ENCODE results near the gene NR3C2.
"Not testable (repeated sequence)": the region's sequence is repeated elsewhere in the genome, so short reads cannot be mapped to it uniquely, and the experiment has no call there.

NR3C2 gene

DNA sequence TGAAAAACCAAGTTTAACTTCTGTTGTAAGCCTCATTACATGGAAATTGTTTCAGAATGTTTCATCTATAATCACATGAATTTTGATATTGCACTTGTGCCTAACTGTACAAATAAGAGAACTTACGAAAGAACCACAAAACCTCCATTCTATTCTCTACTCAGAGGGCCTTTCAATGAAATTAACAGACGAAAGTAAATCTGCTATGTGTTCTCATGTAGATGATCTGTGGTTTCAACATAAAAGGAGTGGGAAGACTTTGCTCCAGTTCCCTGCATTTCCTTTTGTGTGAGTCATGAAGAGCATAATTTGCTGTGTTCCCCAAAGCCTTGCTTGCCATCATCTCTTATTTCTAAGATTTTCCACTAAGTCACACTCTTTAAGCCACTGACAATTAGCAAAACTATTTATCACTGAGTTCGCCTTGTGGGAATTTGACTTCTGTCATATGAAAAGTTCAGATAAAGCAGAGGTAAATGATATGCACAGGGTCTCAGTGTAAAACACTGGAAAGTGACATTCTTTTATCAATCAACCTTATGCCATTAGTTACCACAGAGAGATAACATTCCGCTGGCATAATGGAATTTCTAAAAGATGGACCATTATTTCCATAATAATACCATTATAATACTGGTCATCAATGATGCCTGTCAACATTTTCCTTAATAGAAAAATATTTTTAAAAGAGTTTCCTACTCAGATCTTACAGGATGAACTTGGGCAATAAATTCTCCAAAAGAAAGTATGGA is 329.8 kb downstream of the NR3C2 start:
- DNase-seq (ENCODE audit: low read depth, low spot score): no peak

DNA sequence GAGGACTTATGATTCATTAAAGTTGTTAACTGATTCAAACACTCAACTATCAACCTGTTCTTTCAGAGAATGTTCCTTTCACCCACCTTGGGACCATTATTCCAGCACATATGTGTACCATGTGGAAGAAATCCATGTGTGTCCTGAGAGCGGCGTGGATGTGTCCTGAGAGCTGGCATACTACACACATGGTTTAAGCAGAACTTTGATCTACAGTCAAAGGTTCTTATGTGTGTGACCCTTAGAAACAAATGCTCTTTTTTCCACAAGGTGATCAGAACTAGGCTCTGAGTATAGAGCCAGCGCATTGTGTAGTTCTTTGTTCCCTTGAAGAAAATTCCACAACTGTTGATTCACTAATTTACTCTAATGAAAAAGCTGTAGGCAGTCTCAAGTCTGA is 332.0 kb downstream of the NR3C2 start:
- DNase-seq (ENCODE audit: low read depth, low spot score): no peak

DNA sequence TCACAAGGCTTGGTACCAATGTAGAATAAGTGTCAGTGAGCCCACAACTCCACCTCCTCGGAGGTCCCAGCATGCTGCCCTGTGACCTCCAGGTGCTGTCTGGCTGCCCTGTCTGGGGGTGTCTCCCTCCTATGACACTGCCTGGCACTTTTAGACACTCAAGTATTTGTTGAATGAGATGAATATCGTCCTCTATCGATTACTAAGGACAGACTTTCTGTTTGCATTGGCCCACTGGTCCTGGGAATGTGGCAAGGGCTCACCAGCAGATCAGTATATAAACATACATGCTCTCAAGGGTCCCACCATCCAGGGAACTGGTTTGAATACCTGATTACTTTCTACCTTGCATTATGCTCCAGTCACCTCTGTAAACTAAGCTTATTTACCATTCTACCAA is 333.0 kb downstream of the NR3C2 start:
- no peak for DNase-seq (ENCODE audit: low read depth, low spot score)

DNA sequence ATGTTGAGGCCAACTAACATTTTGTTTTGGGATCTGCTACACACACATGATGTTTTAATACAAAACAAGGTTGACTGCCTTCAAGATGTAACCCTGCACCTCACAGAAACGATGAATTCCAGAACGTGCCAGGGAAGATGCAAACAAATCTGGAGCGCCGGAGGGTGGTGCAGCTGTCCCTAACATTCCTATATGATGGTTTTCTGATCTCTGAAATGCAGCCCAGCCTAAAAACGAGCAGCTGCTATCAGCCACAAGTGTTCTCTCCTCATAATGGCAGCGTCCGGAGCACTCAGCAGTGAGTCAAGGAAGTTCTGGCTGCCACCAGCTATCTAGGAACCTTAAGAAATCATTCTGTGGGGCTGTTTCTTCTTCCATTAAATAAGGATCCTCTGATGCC is 333.4 kb downstream of the NR3C2 start:
- no peak for DNase-seq (ENCODE audit: low read depth, low spot score)

DNA sequence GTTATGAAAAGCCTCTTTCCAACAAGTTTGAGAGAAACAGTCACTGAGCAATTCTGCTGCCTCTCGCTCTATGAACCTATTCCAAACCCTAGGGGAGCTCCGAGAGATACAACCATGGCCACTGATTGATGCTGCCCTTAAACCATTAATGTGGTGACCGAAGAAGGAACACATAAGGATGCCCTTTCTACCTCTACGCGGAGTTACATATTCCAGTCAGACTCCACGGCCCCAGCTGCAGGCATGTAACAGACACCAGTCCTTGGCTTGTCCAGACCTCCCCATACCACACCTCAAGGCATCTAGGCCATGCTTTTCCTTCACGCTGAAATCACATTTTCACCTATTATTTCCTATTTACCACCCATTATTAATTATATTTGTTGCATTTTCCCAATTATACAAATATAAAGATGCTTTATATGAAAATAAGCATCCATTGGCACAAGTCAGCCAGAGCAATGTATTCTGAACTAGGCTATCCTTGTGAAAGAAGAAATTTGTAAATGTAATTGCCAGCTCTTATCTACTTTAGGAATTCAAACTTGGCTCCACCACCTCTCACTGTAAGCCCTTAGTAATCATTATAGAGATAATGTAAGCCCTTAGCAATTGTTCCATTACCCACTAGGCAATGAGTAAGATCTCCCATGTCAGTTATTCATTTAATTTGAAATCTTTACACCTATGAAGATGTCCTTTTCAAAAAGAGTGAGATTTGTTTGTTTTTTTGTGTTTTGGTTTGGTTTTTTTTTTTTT is 338.4 kb downstream of the NR3C2 start:
- no peak for DNase-seq (ENCODE audit: low read depth, low spot score)

DNA sequence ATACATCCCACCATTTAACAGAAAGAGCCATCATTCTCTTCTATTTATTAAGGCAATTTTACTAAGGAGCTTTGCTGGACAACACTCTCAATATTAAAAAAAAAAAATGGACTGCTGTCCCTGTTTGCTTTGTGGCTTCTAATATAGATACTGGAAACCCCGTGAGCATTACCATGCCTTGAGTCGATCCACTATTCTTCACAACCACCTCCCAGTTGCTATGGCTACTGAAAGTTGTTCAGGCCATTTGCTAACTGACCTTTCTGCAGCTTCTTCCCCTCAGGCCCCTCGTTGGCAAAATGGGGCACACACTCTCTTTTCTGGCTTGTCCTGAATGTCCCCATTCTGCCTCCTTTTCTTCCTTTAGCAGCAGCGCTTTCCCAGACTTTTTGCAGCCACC is 340.4 kb downstream of the NR3C2 start:
- no peak for DNase-seq (ENCODE audit: low read depth, low spot score)

DNA sequence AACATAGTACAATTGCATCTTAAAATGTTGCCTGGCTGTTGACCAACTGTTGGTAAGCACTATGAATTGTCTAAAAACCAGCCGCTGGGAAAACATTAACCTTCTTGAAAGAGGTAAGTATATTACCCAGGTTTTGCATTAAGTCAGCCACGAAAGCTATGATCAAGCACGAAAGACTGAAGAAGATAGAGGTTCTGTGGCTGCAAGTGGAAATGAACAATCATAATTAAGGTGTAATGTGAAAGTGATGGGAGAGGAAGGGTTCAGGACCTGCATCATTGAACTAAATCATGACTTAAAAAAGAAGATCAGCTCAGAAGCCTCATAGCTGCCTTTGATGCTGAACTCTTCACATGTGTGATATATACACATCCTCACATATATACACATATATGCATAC is 341.0 kb downstream of the NR3C2 start:
- no peak for DNase-seq (ENCODE audit: low read depth, low spot score)

DNA sequence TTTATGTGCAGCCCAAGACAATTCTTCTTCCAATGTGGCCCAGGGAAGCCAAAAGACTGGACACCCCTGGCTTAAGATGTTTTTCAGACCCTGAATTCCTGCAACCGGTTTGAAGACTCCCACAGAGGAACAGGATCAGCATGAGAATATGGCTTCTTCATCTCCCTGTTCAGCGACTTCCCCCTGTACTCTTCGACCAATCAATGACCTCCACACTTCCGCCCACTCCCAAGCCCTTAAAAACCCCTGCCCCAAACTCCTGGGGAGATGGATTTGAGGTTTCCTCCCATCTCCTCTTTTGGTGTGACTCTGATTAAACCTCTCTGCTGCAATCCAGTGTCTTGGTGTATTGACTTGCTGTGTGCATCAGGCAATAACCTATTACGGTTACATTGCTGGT is 344.4 kb downstream of the NR3C2 start:
- no peak for DNase-seq (ENCODE audit: low read depth, low spot score)

DNA sequence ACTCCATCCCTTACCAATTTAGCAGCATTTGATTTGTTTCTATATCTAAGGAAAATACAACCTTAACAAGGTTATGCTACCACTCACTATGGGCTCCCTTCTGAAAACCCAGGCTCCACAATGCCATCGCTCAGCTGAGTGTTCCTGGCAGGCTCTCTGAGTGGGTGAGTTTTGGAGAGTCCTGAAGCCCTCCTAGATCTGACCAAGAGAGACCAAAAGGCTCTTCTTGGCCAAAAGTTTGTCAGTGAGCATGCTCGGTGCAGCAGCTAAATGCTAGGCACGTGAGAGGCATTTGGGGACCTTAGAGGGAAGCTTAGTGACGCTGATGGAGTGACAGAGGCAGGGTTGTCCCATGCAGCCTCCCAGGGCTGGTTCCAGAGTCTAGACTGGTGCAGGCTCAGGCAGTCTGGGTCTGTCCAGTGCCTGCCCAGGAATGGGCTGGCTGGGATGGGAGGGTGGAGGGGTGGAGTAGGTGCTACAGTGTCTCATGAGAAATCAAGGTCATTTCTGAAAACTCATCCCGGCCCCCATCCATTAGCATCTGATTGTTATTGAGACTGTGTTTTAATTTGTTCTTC is 346.8 kb downstream of the NR3C2 start:
- no peak for DNase-seq (ENCODE audit: low read depth, low spot score)

DNA sequence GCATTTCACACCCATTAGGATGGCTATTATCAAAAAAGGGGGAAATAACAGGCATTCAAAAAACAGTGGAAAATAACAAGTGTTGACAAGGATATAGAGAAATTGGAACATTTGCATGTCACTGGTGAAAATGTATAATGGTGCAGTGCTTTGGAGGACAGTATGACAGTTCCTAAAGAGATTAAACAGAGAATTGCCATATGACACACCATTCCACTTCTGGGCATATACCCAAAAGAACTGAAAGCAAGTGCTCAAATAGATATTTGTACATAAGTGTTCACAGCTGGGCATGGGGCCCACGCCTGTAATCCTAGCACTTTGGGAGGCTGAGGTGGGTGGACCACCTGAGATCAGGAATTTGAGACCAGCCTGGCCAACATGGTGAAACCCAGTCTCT is 348.1 kb downstream of the NR3C2 start:
- no peak for DNase-seq (ENCODE audit: low read depth, low spot score)

DNA sequence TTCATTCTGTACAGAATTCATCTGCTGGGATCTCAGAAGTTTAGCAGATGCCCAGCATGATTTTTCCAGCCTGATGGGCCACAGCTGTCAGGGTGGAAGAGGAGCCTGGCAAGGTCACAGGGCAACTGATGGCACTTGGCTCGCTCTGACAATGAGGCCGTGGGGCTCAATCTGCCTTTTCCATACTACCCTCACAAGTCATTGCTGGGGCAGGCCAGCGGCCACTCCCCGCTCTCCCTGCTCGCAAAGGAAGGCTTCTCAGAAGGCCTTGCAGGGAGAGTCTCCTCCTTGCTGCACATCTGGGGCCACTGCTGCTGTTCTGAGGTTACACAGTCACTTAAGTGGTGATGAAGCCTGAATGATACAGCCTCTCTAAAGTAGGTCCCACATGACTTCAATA is 349.1 kb downstream of the NR3C2 start:
- DNase-seq (ENCODE audit: low read depth, low spot score): no peak

DNA sequence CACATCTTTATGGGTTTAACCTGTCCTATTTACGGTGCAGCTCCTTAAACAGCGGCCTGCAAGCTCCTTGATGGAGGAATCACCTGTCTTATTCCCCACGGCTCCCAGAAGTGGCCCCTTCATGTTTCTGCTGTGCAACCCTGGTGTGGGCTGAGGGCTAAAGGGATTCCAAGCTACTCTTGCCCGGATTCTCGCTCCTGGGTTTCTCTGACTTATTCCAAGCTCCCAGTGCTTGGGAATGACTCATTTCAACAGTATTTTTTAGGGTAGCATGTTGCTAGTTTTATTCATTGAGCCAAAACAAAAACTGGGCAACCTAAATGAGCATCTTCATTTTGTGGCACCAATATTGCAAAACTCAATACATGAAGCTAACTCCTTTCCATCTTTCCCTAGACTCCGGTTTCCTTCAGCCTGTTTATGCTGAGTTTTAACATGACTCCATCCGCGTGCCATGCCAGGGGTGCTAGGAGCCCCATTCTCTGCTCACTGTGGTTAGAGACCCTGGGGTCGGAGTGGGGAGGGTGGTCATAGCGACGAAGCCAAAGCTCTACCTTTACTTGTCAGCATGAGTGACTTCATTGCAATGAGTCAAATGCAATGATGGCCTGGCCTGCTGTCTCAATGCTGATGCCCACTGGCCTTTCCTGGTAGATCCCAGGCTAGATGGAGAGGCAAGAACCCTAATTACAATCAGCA is 349.7 kb downstream of the NR3C2 start:
- no peak for DNase-seq (ENCODE audit: low read depth, low spot score)

DNA sequence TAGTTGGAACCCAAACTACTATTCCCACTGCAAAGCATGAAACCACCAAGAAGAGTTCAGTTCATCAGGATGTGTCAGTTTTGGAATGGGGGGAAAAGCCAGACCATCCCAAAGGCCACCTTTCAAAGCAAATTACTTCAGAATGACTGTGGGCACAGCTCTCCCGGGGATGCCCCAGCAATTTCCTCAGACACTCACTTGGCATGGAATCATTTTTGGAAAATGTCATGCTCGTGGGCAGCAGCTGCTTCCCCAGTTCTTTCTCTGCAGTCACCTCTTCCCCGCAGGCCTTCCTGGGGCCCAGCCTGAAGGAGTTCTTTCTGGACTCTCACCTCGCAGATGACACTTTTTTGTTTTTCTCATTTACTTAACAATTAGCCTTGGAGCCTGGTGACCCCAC is 350.3 kb downstream of the NR3C2 start:
- no peak for DNase-seq (ENCODE audit: low read depth, low spot score)

DNA sequence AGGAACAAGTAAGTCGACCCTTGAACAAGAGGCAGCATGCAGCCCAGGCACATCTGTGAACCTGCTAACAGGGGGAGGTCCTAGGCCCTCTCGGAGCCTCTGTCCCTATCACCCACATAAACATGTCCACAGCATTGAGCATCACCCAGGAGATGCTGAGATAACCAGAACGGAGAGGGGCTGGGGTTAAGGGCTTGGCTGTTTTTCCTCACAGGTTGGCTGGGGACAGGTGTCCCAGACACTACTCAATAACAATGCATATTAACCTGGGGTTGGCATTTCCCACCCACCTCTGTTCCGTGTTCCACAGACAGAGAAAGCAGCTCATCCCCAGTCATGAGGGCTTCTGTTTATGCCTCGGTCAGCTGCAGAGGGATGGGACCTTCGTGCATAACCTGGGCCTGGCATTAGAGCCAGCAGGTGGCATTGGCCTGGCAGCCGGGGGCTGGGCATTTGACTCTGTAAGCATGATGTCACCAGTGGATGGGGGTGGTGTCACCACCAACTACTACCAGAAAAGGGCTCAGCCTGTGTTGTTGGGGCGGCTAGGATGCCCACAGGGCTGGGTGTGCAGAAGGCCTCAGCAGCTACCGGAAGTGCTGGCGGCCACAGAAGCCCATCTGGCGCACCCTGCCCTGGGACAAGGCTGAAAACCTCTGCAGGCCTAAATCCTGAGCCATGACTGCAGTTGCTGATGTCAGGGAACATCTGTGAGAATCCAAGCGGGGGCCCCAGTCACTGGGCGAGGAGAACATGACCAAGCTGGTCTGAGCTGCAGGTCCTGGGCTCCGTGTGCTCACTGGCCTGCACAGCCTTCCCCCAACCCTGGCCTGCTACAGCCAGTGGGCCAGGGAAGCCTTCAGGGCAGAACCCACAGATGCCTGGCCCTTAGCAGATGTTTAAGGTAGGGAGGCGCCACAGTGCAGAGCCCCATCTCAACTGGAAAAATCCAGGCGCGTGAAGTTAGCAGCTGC is 351.4 kb downstream of the NR3C2 start:
- no peak for DNase-seq (ENCODE audit: low read depth, low spot score)

DNA sequence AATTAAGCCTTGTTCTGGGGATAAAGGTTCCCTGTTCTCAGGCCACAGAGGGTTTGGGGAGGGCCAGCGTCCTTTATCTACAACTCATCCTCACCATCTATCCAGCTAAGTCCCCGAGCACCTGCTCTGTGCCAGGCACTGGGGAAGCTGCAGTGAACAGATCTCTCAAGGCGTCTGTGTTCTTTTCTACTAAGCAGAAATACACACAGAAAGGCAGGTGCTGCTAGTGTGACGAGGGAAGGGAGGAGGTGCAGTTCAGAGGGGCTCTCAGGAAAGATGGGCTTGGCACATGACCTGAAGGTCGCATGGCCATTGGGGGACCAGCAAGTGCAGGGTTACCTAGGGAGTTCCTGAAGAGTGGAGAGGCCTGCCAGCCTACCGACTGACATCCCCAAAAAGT is 352.2 kb downstream of the NR3C2 start:
- DNase-seq (ENCODE audit: low read depth, low spot score): no peak

DNA sequence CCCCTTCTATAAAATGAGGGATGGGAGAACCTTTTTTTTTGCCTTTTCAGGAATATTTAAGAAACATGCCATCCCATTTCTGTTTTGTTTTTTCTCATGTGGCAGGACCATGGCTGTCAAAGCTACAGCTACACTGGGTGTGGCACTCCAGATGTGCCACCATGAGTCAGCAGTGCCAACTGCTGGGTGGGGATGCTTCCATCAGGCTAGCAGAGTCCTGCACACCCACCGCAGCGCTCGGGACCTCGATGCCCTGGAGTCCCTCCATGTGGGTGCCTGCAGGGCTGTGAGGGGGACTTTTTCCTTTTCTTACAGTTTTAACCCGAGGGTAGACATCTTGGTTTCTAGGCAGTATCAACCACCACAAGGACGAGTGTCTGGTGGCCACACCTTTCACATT is 352.6 kb downstream of the NR3C2 start:
- no peak for DNase-seq (ENCODE audit: low read depth, low spot score)

DNA sequence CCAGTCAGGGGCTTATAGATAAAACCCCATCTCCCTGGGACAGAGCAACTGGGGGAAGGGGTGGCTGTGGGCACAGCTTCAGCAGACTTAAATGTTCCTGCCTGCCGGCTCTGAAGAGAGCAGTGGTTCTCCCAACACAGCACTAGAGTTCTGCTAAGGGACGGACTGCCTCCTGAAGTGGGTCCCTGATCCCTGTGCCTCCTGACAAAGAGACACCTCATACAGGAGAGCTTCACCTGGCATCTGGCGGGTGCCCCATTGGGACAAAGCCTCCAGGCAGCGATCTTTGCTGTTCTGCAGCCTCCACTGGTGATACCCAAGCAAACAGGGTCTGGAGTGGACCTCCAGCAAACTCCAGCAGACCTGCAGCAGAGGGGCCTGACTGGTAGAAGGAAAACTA is 359.1 kb downstream of the NR3C2 start:
- not testable (repeated sequence) for DNase-seq (ENCODE audit: low read depth, low spot score)

DNA sequence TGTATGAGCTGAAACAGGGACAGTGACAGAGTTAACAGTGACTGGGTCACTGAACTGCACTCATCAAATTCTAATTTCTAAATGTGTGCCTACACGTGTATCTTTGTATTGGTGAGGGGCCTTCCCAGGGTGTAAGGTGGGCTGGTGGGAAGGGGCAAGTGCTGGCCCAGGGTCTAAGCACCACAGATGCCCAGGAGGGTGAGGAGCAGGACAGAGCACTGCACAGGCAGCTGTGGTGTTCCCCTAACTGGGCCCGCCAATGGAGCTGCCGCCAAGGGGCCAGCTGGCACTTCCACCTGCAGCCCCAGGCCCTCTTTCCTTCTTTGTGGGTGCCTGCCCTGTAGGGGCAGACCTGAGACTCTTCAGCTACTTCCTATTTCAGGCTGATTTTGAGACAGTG is 360.5 kb downstream of the NR3C2 start:
- DNase-seq (ENCODE audit: low read depth, low spot score): no peak

DNA sequence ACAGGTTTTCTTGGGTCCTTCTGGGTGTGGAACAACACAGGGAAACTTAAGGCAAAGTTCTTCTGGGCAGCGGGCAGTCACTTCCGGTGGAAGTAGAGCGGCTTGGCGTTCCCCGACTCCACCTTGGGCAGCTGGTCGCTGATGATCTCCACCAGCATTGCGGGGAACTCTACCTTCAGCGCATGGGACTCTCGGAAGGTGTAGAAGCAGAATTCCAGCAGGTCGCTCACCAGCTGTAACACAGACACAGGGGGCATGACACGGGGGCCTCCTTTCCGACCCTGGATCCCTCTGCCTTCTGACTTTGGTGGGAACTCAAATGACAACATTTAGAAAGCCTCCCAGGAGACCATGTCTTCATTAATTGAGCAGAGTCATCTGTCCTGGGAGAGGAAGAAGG is 360.9 kb downstream of the NR3C2 start:
- no peak for DNase-seq (ENCODE audit: low read depth, low spot score)

DNA sequence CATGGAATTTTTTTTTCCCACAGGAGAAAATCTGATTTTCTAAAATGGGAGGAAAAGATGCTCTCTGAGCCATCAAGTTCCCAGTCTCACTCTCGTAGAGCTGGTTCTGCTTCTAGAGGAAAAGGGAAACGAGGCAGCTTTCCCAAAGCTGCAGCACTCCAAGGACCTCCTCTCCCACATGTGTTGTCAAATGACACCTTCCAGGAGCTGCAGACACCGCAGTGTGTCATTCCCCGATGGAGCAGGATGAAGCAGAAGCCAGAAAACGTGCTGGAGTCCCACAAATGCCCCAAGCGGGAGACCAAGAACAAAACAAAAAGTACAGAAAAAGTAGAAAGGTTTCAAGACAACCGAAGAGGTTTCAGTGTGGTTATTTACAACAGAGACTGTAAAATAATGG is 362.3 kb downstream of the NR3C2 start:
- no peak for DNase-seq (ENCODE audit: low read depth, low spot score)

DNA sequence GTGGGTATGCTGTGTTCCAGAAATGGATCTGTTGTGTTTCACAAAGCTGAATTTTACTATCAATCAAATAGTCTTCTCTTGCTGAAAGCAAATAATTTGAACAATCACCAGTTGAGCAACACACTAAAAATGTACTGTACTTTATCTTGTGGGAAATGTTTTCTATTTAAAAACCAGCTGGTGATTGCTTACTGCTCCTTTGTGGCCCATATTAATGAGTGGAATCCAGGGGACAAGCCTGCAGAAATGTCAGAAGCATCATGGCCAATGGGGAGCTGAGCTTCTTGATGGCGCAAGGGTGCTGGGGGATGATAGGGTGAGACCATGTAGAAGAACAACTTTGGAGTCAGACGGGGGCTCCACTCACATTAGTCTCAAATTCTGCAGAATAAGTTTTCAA is 364.2 kb downstream of the NR3C2 start:
- DNase-seq (ENCODE audit: low read depth, low spot score): no peak
